Right lobe of liver (tissue), 4 donors: Measurements from ENCODE around the gene IL23R.

Source experiments
- CTCF ChIP-seq, 4 donors: fragments of 200-600 bp in 3 of 4; fragments of 450-650 bp in 1 of 4; IDR thresholded peaks; one replicate each; pipeline versions ENCODE4 v1.5.1 to v1.8.0; 2016 to 2022; ENCODE audit warnings: antibody characterized with exemption in 4 of 4, mild to moderate bottlenecking in 2 of 4
- POLR2A ChIP-seq: fragments of 450-650 bp; IDR thresholded peaks from one replicate; pipeline ENCODE4 v1.6.1; 2017; ENCODE audit warnings: antibody characterized with exemption, mild to moderate bottlenecking
- donor health status: DM: no; HTN: no; CAD: no.
- donor health status: DM: no; HTN: no; CAD: no.
- donor health status: DM: no; HTN: yes; CAD: no.

- TF ChIP-seq CTCF (IDR thresholded peaks at IDR 0.05) (no peak), POLR2A (no peak)
Measured at GRCh38 chr1:67257173-67257535, 90.9 kb downstream of the IL23R start.
